GM12874 (cell line): ENCODE measurements around the gene TMEM17.

Experiments
- TF ChIP-seq, protein P1 (sequence below): IDR thresholded peaks from 2 replicates; pipeline ENCODE4 v1.5.1; 2011; ENCODE audit warnings: low read depth, mild to moderate bottlenecking, control low read depth, low read length, moderate library complexity; ENCODE audit not compliant: insufficient read depth

Gene TMEM17, protein sequence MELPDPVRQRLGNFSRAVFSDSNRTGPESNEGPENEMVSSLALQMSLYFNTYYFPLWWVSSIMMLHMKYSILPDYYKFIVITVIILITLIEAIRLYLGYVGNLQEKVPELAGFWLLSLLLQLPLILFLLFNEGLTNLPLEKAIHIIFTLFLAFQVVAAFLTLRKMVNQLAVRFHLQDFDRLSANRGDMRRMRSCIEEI

DNA sequence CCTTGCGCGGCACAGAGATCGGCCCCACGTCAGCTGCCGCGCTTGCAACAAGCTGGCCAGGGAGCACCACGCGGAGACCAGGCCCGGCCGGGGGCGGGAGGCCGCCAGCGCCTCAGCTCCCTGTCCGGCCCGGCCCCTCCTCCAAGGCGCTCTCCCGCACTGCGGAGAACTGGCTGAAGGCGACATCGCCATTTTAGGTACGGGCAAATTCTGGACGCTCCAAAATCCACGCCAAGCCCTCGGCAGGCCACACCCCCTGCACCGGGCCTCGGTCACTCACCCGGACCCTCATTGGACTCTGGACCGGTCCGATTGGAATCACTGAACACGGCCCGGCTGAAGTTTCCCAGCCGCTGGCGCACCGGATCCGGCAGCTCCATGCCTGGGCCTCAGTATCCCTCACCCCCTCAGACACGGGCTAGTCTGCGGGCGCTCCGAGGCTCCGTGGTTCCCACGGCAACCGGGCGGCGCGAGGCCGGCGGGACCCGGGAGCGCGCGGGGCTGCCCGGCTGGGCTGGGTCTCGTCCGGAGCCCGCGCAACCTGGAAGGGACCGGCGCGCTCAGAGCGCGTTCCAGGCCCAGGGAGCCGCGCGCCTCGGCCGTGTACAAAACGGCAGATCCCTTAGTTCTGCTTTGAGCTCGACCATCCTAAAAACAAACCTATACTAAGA lies at the start of gene TMEM17:
TSS of gene TMEM17 (minus strand) at position 446 of the 671 bp plus-strand sequence. CDS start at position 380, 66 bp downstream.
- TF ChIP-seq, protein P1, sequence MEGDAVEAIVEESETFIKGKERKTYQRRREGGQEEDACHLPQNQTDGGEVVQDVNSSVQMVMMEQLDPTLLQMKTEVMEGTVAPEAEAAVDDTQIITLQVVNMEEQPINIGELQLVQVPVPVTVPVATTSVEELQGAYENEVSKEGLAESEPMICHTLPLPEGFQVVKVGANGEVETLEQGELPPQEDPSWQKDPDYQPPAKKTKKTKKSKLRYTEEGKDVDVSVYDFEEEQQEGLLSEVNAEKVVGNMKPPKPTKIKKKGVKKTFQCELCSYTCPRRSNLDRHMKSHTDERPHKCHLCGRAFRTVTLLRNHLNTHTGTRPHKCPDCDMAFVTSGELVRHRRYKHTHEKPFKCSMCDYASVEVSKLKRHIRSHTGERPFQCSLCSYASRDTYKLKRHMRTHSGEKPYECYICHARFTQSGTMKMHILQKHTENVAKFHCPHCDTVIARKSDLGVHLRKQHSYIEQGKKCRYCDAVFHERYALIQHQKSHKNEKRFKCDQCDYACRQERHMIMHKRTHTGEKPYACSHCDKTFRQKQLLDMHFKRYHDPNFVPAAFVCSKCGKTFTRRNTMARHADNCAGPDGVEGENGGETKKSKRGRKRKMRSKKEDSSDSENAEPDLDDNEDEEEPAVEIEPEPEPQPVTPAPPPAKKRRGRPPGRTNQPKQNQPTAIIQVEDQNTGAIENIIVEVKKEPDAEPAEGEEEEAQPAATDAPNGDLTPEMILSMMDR, result no peak

DNA sequence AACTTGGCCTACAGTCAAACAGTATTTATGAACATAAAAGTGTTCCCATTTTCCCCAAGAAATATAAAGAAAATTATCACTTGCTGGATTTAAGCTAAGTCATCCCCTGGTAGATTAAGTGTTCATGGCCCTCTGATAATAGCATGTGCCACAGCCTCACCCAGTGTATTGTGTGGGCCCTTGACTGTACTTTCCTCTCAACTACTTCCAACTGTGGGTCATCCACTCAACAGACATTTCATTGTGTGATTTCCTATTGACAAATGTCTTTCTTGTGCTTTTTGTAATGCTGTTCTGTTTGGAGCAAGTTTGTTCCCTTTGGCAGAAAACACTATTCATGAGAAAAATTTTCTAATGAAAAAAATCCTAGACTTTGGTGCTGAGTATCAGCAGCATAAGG lies 48.4 kb upstream of the TMEM17 start:
- TF ChIP-seq, protein P1, result no peak

DNA sequence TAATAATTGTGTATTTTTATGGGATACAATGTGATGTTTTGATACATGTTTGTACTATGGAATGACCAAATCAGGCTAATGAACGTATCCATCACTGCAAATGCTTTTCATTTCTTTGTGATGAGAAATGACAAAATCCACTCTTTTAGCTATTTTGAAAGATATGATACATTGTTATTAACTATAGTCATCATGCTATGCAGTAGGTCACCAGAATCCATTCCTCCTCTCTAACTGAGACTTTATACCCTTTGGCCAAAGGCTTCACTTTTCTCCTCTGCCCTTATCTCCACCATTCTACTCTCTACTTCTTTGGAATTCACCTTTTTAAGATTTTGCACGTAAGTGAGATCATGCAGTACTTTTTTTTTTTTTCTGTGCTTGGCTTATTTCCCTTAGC lies 44.5 kb upstream of the TMEM17 start:
- TF ChIP-seq, protein P1, result no peak

DNA sequence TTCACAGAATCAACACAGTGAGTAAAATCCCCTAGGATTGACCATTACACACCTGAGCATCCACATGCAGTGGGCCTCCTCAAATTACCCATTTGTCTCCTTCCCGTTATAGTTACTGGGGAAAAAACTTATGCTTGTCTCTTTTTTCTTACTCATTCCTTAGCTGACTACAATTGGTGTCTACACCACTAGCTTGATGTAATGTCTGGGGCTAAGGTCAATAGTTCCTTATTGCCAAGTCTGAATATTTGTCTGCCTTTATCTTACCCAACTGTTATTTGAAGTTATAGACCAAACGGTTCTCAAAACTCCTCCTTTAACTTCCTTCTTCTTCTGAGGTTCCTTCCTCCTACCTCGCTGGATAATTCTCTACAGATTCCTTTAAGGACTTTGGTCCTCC lies 41.9 kb upstream of the TMEM17 start:
- TF ChIP-seq, protein P1, result no peak

DNA sequence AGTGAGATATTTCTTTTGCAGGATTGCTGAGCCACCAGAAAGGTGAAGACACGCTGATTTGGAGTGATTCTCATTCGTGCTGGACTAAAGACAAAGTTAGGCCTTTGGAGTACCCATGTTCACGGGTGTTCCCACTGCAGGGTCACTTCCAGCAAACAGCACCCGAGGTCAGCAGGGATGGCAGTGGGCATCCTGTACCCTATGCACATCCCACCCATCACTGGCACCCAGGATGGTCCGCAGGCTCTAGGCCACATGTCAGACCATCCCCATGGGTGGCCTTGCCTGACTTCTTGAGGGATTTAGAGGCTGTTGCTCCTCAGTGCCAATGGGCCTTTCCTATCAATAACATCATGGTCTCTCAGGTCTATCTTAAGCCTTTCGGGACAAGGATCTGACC lies 39.3 kb upstream of the TMEM17 start:
- TF ChIP-seq, protein P1, result no peak

DNA sequence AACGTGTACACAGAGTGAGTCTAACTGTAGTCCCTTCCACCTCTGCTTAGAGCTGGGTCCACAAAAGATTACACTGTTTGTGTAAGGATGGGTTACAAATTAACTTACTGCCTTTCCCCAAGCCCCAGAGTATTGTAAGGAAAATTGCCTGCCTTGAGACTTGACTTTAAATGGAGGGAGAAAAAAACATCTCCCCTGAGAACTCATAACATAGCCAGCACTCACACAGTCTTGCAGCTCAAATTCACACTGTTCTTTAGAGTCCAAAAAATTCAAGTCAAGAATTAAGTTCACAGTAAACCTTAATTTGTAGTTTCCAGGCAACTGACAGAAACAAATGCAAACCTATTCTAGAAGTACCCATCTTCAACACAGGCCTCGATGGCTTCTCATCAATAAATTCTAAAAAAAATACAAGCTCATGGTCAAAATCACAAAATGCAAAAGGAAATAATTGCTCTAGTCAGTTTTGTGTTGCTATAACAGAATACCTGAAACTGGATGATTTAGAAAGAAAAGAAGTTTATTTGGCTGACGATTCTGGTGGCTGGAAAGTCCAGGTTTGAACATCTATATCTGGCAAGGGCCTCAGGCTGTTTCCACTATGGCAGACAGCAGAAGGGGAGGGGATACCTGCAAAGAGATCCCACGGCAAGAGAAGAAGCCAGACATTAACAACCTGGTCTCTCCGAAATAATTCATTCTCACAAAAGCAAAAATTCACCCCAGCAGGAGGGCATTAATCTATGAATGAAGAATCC lies 34.6 kb upstream of the TMEM17 start:
- TF ChIP-seq, protein P1, result no peak
